Measurements from ENCODE around the gene GLIS1.
"Not testable (repeated sequence)": the region's sequence is repeated elsewhere in the genome, so short reads cannot be mapped to it uniquely, and the experiment has no call there.

The GLIS1 gene

GRCh38 chr1:53653631-53654030 lies 85.3 kb downstream of the GLIS1 start:
- DNase-seq (ENCODE audit: low spot score) = no peak

DNA sequence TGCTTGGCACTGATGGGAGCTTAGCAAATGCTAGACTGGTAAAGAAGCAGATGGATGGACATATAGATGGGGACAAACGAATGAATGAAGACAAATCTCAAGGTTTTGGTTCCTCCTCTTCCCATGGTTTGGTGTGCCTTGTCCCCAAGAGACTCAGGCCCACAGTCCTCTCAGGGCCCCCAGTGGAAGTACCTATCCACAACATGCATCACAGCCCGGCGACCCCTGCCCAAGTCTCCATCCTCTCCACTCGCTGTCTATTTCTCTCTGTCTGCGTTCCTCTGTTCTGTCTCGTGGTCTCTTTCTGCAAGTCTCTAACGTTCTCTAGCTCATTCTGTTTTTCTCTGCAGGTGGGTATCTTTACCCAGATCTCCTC lies 85.8 kb downstream of the GLIS1 start:
- DNase-seq (ENCODE audit: low spot score) = no peak

DNA sequence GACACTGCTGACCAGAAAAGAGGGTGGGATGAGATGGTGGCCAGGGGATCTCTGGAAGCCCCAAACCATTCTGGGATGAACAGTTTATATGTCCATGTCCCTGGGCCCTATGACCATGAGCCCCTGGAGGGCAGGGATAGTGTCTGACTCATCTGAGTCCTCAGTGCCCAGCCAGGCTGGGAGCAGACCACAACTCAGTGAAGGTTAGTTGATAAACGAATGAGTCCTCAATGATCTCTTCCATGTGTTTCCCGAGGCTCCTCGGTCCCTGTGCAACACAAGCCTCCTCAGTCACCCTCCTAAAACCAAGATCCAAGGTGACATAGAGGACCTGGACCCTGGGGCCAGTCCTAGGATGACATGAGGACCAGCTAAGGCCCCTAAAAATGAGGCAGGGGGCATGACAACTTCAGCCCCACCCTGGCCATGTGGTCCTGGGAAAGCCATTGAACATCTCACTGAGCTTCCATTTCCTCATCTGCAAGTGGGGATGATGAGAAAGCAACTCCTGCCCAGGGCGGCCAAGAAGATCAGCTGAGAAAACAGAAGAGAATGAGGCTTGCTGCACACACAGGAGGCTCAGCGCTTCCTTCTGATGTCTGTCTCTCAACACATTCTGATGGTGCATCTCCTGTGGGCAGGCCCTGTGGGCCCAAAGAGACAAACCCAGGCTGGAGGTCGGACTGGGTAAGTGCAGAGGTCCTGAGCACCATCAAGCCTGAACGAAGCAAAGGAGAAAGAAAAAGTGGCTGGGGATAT lies 86.3 kb downstream of the GLIS1 start:
- no peak for DNase-seq (ENCODE audit: low spot score)

- no peak for DNase-seq (ENCODE audit: low spot score)
Measured at GRCh38 chr1:53651356-53651755, 87.6 kb downstream of the GLIS1 start.

DNA sequence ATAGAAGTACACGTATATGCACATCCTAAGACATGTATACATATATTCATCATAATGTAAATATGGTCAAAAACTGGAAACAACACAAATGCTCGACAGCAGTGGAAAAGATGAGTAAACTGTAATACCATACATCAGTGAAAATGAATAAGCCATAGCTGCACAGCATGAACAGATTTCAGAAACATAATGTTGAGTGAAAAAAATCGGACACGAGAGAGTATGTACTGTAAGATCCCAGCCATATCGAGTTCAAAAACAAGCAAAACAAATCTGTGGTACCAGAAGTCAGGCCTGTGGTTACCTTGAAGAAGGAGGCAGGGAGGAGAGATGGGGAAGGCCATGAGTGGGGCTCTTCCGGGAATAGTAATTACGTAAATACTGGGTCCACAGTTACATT lies 90.4 kb downstream of the GLIS1 start:
- no peak for DNase-seq (ENCODE audit: low spot score)

GRCh38 chr1:53647915-53648314 lies 91.0 kb downstream of the GLIS1 start:
- DNase-seq (ENCODE audit: low spot score) = not testable (repeated sequence)

DNA sequence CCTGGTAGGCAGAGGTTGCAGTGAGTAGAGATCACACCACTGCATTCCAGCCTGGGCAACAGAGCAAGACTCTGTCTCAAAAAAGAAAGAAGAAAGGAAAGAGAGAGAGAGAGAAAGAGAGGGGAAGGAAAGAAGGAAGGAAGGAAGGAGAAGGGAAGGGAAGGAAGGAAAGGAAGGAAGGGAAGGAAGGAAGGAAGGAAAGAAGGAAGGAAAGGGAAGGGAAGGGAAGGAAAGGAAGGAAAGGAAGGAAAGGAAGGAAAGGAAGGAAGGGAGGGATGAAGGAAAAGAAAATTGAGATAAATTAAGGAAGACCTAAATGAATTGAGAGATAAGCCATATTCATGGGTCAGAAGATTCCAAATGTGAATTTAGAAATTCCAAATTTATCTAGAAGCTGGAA lies 92.2 kb downstream of the GLIS1 start:
- DNase-seq (ENCODE audit: low spot score) = no peak

- DNase-seq (ENCODE audit: low spot score) = no peak
Measured at GRCh38 chr1:53645690-53646078, 93.3 kb downstream of the GLIS1 start.

- no peak for DNase-seq (ENCODE audit: low spot score)
Measured at GRCh38 chr1:53644909-53645689, 93.9 kb downstream of the GLIS1 start.

- DNase-seq (ENCODE audit: low spot score) = no peak
Measured at GRCh38 chr1:53644496-53644895, 94.5 kb downstream of the GLIS1 start.

- no peak for DNase-seq (ENCODE audit: low spot score)
Measured at GRCh38 chr1:53643881-53644390, 95.0 kb downstream of the GLIS1 start.

- DNase-seq (ENCODE audit: low spot score) = no peak
Measured at GRCh38 chr1:53643041-53643880, 95.7 kb downstream of the GLIS1 start.

- no peak for DNase-seq (ENCODE audit: low spot score)
Measured at GRCh38 chr1:53642607-53643006, 96.4 kb downstream of the GLIS1 start.

DNA sequence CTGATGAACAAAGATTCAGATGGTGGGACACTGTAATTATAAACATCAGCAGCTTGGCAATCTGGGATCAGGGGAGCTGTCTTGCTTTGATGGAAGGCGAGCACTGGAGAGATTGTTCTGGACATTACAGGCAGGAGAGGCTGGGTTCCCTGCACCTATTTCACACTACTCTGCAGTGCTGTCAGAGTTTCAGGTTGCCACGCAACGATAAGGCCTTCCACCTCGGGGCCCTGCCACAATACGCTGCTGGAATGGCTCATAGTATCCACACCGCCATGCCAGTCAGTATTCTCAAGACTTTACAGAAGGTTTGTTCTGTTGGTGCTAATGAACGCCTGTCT lies 96.8 kb downstream of the GLIS1 start:
- no peak for DNase-seq (ENCODE audit: low spot score)

DNA sequence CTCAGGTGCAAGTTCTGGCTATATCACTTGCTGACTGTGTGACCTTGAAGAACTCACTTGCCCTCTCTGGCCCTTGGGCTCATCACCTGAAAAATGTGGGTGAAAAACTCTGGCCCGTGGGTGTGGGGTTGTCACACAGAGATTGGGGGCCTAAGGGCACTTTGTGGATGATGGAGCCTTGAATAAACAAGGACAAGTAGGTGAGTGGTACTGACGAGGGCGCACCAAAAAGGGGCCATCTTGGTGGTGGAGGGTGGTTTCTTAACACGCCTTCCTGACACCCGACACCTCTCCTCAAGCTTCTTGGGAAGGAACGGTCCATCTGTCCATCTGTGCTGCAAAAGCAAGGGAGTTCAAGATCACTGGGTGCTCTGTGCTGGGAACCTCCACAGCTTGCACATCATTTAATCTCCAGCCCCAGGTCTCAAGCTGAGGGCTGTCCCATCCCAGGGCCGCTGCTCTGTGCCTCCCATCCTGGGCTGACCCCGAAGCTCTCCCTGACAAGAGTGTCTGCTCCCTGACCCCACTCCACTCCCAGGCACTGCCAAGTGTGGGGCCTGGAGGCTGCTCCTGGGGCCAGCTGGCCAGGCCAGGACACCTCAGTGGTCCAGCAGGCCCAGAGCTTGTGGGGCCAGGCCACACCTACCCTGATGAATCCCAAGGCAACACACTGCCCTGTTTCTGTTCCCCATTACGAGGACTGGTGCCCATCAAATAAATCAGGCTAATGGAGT lies 97.3 kb downstream of the GLIS1 start:
- DNase-seq (ENCODE audit: low spot score) = no peak

DNA sequence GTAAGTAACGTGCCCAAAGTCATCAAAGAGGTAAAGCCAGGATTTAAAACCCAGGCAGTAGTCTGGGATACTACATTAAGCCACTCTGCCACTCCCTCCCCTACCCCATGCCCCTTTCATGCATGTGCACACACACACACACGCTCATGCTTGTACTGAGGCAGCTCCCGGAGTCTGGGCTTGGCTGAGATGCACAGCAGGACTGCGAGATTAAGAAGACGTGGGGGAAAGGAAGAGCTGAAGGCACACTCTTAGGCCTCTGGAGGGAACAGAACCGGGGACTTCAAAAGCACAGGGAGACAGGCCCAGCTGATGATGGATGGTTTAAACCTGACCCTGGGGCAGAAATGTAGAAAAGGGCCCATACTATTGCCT lies 98.3 kb downstream of the GLIS1 start:
- DNase-seq (ENCODE audit: low spot score) = no peak

DNA sequence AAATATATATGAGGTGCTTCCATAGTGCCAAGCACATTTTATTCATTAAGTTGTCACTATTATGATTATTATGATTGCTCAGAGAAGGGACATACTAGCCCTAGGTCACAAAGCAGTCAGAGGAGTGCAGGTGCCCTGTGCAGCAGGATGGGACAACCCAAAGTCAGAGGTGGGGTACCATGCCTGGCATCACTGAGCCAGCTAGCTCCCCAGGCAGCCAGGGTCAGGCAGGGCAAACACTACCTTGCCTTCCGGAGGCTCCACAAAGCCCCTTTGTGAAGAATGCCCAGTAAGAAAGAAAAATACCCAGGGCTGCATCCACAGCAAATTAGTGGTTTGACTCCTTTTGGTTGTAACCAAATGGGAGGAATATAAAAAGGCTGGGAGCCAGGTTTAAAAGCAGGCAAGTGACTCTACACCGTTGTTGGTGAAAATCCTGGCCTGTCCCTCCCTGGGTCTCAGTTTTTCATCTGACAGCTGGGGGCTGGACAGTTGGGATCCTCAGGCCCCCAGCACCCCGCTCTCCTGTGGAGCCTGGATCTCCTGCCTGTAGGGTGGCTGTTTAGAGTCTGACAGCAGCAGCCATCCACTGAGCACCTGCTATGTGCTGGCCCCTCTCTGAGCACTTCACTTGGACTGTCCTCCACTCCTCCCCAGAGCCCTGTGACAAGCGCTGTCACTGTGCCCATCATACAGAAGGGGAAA lies 98.8 kb downstream of the GLIS1 start:
- DNase-seq (ENCODE audit: low spot score) = no peak

DNA sequence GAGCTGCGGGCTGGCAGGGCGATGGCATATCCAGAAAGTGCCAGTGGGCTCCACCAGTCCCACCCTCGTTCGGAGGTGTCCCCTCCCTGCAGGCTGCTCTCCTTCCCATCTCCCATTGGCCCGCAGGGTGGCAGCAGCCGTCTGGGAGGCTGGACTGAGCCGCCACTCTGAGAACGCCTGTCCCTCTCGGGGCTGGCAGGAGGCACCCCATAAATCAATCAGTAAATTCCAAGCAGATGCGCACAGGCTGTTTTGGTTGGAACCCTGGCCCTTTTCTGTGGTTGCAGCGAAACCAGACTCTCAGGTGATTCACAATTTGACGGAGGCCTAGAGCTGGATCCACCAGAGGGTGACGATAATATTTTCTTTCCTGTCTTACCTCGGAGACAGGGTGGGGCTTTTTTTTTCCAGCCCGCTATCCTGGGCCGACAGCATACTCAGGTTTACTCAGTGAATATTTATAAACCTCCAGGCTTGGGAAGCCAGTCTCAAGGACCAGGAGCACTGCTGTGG lies 99.7 kb downstream of the GLIS1 start:
- DNase-seq (ENCODE audit: low spot score) = peak; percentile 74

- DNase-seq (ENCODE audit: low spot score) = no peak
Measured at GRCh38 chr1:53638360-53639035, 100.5 kb downstream of the GLIS1 start.

- no peak for DNase-seq (ENCODE audit: low spot score)
Measured at GRCh38 chr1:53637511-53638359, 101.2 kb downstream of the GLIS1 start.
